ENCODE data around the gene TOMM20L.

The TOMM20L gene

DNA sequence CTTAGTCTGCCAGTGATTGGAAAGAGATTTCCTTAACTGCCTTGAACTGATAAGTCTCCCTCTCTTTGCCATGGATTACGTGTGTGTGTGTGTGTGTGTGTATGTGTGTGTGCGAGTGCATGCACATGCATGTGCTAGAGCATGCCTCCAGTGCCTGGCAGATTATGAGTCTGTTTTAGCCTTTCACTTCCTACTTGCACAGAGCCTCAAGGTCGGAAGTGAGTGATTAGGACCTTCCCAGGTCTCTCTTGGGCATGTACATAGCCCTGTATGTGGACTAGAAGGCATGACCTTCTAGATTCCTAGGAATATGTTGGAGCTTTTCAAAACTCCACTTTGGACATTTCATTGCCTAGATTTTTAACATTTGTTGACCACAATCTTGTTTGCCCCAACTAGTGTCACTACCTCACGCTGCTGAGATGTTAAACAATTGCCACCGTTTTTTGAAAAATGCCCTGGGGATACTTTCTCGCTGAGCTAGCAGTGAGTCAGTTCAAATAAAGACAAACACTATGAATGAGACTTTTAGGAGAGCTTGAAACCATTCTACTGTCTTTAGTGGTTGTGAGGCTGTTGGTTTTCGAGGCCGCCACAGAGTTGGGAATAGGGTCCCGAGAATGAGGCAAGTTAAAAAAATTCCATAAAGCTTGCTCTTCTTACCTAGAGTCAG, 60.0 kb downstream of the TOMM20L start:
- Histone ChIP-seq H3K9ac (ENCODE audit: low read length) (no peak overlapping the region), H4K20me1 (ENCODE audit: insufficient read depth, low read length) (no peaks in the 10 kb centered on the region), H3K4me3 (ENCODE audit: low read depth, low read length, poor library complexity, severe bottlenecking) (no peak overlapping the region), H3K4me2 (ENCODE audit: low read length) (no peak overlapping the region), H3K79me2 (ENCODE audit: insufficient read depth, low read length) (no peaks in the 10 kb centered on the region), H3K27ac (ENCODE audit: low read depth, low read length, poor library complexity, severe bottlenecking) (no peak overlapping the region), H3K27me3 (ENCODE audit: insufficient read depth, low read length) (no peaks in the 10 kb centered on the region), H3K9me2 (ENCODE audit: low read depth, low read length) (no peaks in the 10 kb centered on the region), H3K36me3 (ENCODE audit: insufficient read depth, low read length) (peaks cover 75% of the 10 kb centered on the region), H3F3A (ENCODE audit: insufficient read depth, low read length) (no peaks in the 10 kb centered on the region), H3K9me3 (ENCODE audit: low read length) (no peaks in the 10 kb centered on the region), H2AFZ (ENCODE audit: low read length) (no peak overlapping the region), H3K4me1 (ENCODE audit: insufficient read depth, low read length, severe bottlenecking) (no peaks in the 10 kb centered on the region)
- no peak for TF ChIP-seq CTCF (IDR thresholded peaks at IDR 0.05; ENCODE audit: low read length)
- no peak for TF ChIP-seq EZH2 (IDR thresholded peaks at IDR 0.05; ENCODE audit: borderline replicate concordance, low read length)

Data from OCI-LY1 (cell line).